ENCODE results near the gene B4GALT2.
A peak's percentile ranks its signal among the peaks of the same experiment; 100 is the strongest.

Gene B4GALT2

DNA sequence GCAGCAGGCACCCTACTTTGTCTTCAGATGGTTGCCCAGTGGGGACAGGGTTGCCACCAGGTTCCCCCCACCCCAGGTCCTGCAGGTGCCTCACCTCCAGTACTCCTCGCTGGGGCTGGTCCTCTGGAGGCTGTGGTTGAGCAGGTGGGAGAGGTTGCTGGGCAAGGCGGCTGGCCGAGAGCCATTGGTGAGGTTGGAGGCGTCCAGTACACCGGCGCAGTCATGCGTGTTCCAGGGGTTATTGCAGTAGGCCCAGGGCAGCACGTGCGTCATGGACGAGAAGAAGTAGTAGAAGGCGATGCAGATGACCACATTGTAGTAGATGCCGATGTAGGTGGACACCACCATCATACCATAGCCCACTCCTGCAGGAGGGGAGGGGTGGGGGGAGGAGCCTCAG lies 29.2 kb downstream of the B4GALT2 start:
- no peak for DNase-seq

GRCh38 chr1:44010935-44011471 lies 32.0 kb downstream of the B4GALT2 start:
- no peak for DNase-seq

DNA sequence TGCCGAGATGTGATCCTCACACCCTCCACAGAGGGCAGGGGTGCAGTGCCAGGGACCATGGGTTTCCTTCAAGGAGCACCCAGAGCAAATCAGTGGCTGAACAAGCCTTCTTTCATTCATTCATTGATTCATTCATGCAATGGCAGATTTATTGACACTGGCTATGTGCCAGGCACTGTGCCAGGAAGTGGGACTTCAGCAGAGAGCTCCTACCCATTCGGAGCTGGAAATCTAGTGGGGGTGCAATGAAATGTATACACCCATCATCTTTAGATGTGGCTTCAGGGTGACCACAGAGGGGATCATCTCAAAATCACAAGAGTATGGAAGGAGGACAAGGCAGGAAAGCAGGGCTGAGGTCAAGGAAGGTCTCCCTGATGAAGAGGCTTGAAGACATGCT lies 33.4 kb downstream of the B4GALT2 start:
- no peak for DNase-seq

GRCh38 chr1:44012941-44013609 lies 34.1 kb downstream of the B4GALT2 start:
- peak in 1 of 6 experiments; percentile 7 for DNase-seq

GRCh38 chr1:44013949-44014348 lies 34.9 kb downstream of the B4GALT2 start:
- DNase-seq = no peak

DNA sequence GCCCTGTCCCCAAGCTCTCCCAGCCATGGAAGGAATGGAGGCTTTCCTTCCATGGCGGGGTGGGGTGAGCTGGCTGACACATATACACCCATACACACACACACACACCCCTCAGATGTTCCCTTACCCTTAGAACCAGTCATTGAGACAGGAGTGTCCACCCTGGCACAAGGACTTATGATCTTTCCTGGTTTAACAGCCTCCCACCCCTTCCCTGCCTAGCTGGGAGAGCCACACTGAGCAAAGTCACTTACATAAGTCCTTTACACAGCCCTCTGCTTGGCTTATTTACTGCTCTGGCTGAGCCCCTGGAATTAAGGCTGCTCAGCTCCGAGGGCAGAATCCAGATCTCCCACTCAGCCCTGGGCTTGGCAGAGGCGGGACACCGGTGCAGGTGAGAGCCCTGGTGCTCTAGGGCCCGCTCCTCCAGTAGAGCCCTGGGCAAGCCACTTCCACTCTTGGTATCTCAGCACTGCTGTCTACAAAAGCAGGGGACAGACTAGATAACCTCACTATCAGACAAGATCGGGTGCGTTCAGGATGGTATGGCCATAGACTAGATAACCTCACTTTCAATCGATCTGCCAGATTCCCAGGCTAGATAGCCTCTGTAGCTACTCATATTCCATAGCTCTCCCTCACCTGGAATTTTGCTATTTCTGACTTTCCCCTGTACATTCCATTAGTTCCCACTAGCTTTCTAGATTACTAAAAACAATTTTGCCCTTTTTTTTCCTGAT lies 35.5 kb downstream of the B4GALT2 start:
- no peak for DNase-seq

GRCh38 chr1:44015206-44015605 lies 36.2 kb downstream of the B4GALT2 start:
- no peak for DNase-seq

GRCh38 chr1:44016041-44016889 lies 37.3 kb downstream of the B4GALT2 start:
- DNase-seq = no peak

DNA sequence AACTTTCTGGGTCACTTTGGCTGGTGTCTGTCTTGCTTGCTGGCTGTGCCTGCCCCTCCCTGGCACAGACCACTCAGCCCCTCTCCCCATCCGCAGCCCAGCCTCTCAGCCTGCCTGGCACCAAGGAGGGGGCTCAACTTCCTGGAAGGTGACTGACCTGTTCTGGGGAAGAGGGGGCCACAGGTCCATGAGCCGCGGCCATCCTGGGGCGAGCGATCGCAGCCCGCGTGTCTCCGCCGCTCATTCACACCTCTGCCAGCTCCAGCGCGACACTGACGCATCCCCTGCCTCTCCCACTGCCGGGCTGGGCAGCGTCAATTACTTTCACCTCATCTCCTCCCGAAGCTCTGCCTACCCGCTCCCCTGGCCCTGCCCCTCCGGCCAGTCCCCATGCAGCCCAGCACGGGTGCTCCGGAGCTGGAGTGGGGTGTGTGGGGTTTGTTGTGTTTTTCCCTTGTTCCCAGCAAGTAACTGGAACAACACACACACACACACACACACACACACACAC lies 37.9 kb downstream of the B4GALT2 start:
- DNase-seq = no peak

DNA sequence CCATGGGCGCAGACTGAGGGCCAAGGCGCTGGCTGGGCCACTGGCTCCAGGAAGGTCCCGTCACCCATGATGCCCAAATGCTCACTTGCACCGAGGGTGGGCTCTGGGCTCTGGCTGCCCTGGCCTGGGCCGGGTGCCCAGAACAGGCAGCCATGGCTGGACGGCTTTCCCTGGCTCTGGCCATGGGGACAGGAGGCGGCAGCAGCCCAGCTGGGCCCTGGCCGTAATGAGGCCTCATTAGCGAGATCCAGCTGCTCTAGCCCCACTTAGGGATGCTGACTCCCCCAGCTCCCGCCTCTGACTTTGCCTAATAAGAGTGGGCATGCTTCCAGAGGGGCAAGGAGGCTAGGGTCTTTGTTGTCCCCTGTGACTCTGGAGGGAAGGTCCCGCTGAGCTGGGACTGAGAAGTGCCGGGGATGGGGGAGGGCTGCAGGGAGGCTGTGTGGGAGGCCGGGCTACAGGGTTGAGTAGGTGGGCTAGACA lies 40.5 kb downstream of the B4GALT2 start:
- no peak for DNase-seq

DNA sequence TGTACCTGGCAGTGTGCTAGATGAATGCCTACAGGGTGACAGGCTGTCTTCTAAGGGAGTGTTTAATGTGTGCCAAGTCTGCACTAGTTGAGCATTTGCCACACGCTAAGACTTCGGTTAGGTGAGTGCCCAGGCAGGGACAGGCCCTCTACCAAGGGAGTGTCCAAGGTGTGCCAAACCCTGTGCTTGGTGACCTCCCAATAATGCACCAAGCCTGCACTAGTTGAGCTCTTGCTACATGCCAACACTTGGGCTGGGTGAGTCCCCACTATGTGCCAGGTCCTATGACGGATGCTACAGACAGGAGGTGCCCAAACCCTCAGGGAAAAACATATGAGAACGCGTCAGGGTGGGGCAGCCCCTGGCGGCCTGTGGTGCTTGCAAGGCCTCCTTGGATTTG lies 41.5 kb downstream of the B4GALT2 start:
- DNase-seq = no peak

- no peak for DNase-seq
These were observed 42.1 kb downstream of the B4GALT2 start for GRCh38 chr1:44021156-44021555.

- no peak for DNase-seq
These were observed 42.7 kb downstream of the B4GALT2 start for GRCh38 chr1:44021581-44022321.

- DNase-seq = no peak
These were observed 45.3 kb downstream of the B4GALT2 start for GRCh38 chr1:44024031-44024902.

GRCh38 chr1:44024903-44025525 lies 46.0 kb downstream of the B4GALT2 start:
- no peak for DNase-seq

DNA sequence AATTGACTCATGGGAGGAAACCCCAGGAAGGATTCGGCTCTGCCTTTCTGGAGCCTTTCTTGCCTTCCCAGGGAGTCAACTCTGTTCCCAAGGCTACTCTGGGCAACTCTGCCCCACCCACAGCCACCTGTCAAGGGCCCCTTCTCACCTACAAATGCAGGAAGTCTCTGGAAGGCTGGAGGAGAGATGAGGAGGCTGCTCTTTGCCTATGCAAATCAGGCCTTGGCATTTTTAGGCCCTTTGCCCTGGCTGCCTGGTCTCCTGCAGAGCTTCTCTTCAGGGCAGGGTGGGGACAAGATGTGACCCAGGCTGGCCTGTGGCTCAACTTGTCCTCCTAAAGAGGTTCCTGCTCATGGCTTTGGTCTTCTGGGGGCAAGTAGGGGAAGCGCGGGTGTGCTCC lies 46.8 kb downstream of the B4GALT2 start:
- DNase-seq = no peak

- DNase-seq = no peak
These were observed 48.3 kb downstream of the B4GALT2 start for GRCh38 chr1:44027320-44027719.

DNA sequence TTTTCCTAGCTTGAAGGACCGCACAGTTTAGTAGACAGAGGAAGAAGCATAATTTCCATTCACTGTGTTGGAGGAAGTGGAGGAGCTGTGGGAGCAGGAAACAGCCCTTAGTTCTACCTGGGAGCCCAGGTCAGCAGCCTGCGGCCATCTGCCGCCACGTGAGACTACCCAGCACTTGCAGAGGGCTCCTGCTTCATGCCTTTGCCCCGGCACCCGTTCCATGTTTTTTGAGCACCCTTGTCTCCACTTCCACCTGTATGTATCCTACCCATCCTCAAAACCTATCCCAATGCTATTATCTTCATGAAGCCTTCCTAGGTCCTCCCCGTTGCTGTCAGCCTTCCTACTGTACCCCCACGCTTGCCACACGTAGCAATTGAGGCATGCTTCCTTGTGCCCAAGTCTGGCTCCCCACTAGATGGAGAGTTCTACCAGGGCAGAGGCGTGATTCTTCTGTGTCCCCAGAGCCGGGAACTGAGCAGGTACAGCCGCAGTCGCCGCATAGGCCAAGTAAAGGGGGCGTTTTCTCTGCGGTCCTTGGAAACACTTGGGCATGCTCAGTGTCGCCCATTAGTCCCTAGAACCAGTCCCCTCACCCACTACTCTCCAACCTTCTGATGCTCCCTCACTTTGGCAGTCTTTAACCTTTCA lies 50.4 kb downstream of the B4GALT2 start:
- DNase-seq = peak in 1 of 6 experiments; percentile 29

- peak; percentile 69 to 92 (median 82) for DNase-seq
These were observed 51.0 kb downstream of the B4GALT2 start for GRCh38 chr1:44029911-44030604.

All from stimulated activated naive CD4-positive, alpha-beta T cell (primary cell).